Pancreas (tissue), 10 donors: Measurements from ENCODE around the gene KCTD7. TPM values are rescaled to one million over a fixed set of nuclear protein-coding genes. Genes with fewer than 3 reads are reported as not detected.
"Not testable (repeated sequence)": the region's sequence is repeated elsewhere in the genome, so short reads cannot be mapped to it uniquely, and the experiment has no call there.

Experiments
- ATAC-seq, 4 donors: fragments of 200-7000 bp; cut with Tn5 transposase; one replicate each; pipeline versions ENCODE4 v1.8.0 to v1.9.1; 2020; ENCODE audit warnings: mild to moderate bottlenecking in 4 of 4, moderate library complexity in 4 of 4
- DNase-seq, 6 donors: peaks; one replicate each; pipeline ENCODE4 v3.0.0-alpha.2; 2020
- FAIRE-seq: peaks from 2 replicates; lab custom pipeline; 2012; peaks lifted over from hg19 to GRCh38; lab: Jason Lieb, UNC
- H3K27ac ChIP-seq, 4 donors: fragments of 200-600 bp; sonication (generic); 1 replicate in 3 of 4; 2 replicates in 1 of 4; pipeline versions ENCODE4 v1.5.0 to v1.8.0; 2020
- H3K27me3 ChIP-seq, 4 donors: fragments of 200-600 bp; one replicate each; pipeline ENCODE4 v1.8.0; 2021
- H3K36me3 ChIP-seq, 3 donors: fragments of 200-600 bp; sonication (generic) in 1 of 3; one replicate each; pipeline versions ENCODE4 v1.5.0 to v1.8.0; 2020 to 2021
- H3K4me1 ChIP-seq, 3 donors: fragments of 200-600 bp; one replicate each; pipeline ENCODE4 v1.8.0; 2021
- H3K4me3 ChIP-seq, 4 donors: fragments of 200-600 bp; sonication (generic) in 2 of 4; one replicate each; pipeline versions ENCODE4 v1.5.0 to v1.8.0; 2020 to 2021
- H3K9me3 ChIP-seq, 4 donors: fragments of 200-600 bp; one replicate each; pipeline ENCODE4 v1.8.0; 2021
- WGBS, 2 donors: extraction: QIAGEN DNeasy Blood & Tissue Kit; methylation state at CpG; one replicate each; pipeline ENCODE4 v1.1.7; 2013; 5-methylcytosine and 5-hydroxymethylcytosine counted together
- intact Hi-C, 3 donors: fragments of 100-400 bp; cut with DNase I; formaldehyde crosslinking; loops; one replicate each; pipeline versions ENCODE4 v1.11.1 to v1.14.2; 2022
- polyA plus RNA-seq, 2 donors: library from polyadenylated mRNA; stranded (reverse); fragments of 200-250 nt; gene quantifications; one replicate each; pipeline ENCODE4 v1.2.3, GENCODE V29; 2013
- total RNA-seq, 6 donors: library from RNA; stranded (reverse); fragmentation: NEBNext Ultra II Directional in 4 of 6; extraction: Animal tissue kit (Norgen Biotek cat#: 25700) in 4 of 6; gene quantifications; one replicate each; pipeline versions ENCODE4 v1.2.1 to v1.2.4, GENCODE V29; 2021 to 2023
- TF ChIP-seq, protein P1 (sequence below), 4 donors: fragments of 200-600 bp; sonication (generic) in 3 of 4; IDR thresholded peaks; one replicate each; pipeline versions ENCODE4 v1.5.0 to v1.8.0; 2021; ENCODE audit warnings: antibody characterized with exemption in 4 of 4
- donor health status: healthy with polysubstance abuse.
- donor health status: DM: no; HTN: no; CAD: no; lungs with moderate emphysema.
- donor health status: DM: no; HTN: no; CAD: no.
- donor health status: control.
- donor health status: control.
- donor health status: Bipolar disorder and iron deficiency.
- donor health status: DM: yes; HTN: yes; CAD: no.
- donor health status: DM: no; HTN: no; CAD: no.
- donor health status: DM: no; HTN: no; CAD: no.
- donor health status: DM: yes; HTN: yes; CAD: no.

The KCTD7 gene
- total and polyA plus RNA-seq, 8 donors, result 1.8 to 5.4 (median 2.5) TPM

DNA sequence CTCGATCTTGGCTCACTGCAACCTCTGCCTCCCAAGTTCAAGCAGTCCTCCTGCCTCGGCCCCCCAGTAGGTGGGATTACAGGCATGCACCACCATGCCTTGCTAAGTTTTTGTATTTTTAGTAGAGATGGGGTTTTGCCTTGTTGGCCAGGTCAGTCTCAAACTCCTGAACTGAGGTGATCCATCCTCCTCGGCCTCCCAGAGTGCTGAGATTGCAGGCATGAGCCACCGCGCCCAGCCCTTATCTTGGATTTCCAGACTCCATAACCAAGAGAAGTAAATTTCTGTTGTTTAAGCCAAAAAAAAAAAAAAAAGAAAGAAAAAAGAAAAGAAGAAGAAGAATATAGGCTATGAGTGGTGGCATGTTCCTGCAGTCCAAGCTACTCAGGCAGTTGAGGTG is 58.5 kb downstream of the KCTD7 start:
- DNase-seq, result no peak
- WGBS, 2 donors, result 97 to 98% methylated on average over 5 of the region's 5 CpGs
- Histone ChIP-seq H3K27ac (no peak overlapping the region), H3K4me1 (no peaks in the 10 kb centered on the region), H3K27me3 (no peaks in the 10 kb centered on the region), H3K9me3 (no peaks in the 10 kb centered on the region), H3K36me3 (no peaks in the 10 kb centered on the region), H3K4me3 (no peak overlapping the region)
- FAIRE-seq, result no peak
- intact Hi-C loops, result no loop called here
- TF ChIP-seq, protein P1, sequence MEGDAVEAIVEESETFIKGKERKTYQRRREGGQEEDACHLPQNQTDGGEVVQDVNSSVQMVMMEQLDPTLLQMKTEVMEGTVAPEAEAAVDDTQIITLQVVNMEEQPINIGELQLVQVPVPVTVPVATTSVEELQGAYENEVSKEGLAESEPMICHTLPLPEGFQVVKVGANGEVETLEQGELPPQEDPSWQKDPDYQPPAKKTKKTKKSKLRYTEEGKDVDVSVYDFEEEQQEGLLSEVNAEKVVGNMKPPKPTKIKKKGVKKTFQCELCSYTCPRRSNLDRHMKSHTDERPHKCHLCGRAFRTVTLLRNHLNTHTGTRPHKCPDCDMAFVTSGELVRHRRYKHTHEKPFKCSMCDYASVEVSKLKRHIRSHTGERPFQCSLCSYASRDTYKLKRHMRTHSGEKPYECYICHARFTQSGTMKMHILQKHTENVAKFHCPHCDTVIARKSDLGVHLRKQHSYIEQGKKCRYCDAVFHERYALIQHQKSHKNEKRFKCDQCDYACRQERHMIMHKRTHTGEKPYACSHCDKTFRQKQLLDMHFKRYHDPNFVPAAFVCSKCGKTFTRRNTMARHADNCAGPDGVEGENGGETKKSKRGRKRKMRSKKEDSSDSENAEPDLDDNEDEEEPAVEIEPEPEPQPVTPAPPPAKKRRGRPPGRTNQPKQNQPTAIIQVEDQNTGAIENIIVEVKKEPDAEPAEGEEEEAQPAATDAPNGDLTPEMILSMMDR (IDR thresholded peaks at IDR 0.05), result no peak
- no peak for ATAC-seq

DNA sequence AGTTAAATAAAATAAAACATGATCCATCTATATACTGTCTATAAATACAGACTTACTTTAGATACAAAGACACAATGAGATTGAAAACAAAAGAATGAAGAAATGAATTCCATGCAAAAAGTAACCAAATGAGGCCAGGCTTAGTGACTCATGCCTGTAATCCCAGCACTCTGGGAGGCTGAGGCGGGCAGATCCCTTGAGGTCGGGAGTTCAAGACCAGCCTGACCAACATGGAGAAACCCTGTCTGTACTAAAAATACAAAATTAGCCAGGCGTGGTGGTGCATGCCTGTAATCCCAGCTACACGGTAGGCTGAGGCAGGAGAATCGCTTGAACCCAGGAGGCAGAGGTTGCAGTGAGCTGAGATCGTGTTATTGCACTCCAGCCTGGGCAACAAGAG is 59.0 kb downstream of the KCTD7 start:
- DNase-seq, FAIRE-seq: not testable (repeated sequence)
- 96 to 98% methylated on average over 6 of the region's 6 CpGs for WGBS, 2 donors

DNA sequence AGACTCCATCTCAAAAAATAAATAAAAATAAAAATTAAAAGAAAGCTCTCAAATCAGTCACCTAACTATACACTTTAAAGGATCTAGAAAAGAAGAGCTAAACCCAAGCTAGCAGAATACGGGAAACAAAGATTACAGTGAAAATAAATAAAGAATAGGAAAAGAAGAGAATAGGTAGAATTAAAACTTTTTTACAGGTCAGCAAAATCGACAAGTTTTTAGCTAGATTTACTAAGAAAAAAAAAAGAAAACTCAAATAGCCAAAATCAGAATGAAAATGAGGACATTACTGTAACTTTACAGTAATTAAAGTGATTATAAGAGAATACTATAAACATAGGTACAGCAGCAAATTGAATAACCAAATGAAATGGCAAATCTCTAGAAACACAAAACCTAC is 60.4 kb downstream of the KCTD7 start:
- WGBS, 2 donors, result 82 to 92% methylated on average over 2 of the region's 2 CpGs
- H3K4me1 ChIP-seq, result no peaks in the 10 kb centered on the region
- H3K9me3 ChIP-seq, result no peaks in the 10 kb centered on the region
- ATAC-seq, result no peak
- TF ChIP-seq, protein P1 (IDR thresholded peaks at IDR 0.05), result no peak
- no peak overlapping the region for H3K27ac ChIP-seq
- DNase-seq, result no peak
- H3K4me3 ChIP-seq, result no peak overlapping the region
- H3K36me3 ChIP-seq, result no peaks in the 10 kb centered on the region
- H3K27me3 ChIP-seq, result no peaks in the 10 kb centered on the region
- FAIRE-seq, result no peak
- intact Hi-C loops, result no loop called here

More for the DNA sequence above, 59.0 kb downstream of the KCTD7 start:
- H3K4me1 ChIP-seq, H3K27ac ChIP-seq, H3K9me3 ChIP-seq, H3K4me3 ChIP-seq, intact Hi-C loops, H3K36me3 ChIP-seq, ATAC-seq, H3K27me3 ChIP-seq: not testable (repeated sequence)

DNA sequence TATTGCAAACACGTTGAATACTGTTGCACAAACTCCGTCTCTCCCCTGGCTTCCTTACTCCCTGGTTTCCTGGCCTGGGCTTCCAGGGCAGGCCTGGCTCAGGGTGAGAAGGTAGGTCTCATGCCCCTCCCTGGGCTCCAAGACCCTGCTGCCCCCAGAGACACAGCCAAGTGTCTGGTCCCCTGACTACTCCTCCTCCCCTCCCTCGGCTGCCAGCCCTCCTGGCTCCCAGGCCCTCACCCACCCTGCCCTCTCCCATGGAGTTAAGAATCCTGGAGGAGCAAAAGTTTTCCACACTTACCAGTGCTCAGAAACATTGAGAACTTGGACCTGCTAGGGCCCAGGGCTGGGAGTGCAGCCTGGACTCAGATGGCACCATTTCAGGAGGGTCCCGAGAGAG is 64.7 kb downstream of the KCTD7 start:
- no peaks in the 10 kb centered on the region for H3K4me1 ChIP-seq
- no peaks in the 10 kb centered on the region for H3K27me3 ChIP-seq
- H3K27ac ChIP-seq, result no peak overlapping the region
- intact Hi-C loops, result no loop called here
- H3K9me3 ChIP-seq, result no peaks in the 10 kb centered on the region
- H3K4me3 ChIP-seq, result no peak overlapping the region
- no peaks in the 10 kb centered on the region for H3K36me3 ChIP-seq
- TF ChIP-seq, protein P1 (IDR thresholded peaks at IDR 0.05), result no peak
- FAIRE-seq (no peak), DNase-seq (no peak), ATAC-seq (no peak)
- 74 to 85% methylated on average over 4 of the region's 4 CpGs for WGBS, 2 donors

Other genes starting within 250 kb of the KCTD7 start
- 10 to 100 TPM; 12.8 to 17.6 (median 14.8) TPM for gene RABGEF1, start 111.9 kb downstream of the KCTD7 start, total RNA-seq
- 10 to 100 TPM in 1 of 2 donors, 1 to 10 TPM in 1; 7.9 to 11.1 TPM for gene RABGEF1, start 111.9 kb downstream of the KCTD7 start, polyA plus RNA-seq